NCI-H128 (cell line): ENCODE measurements around the gene PLD1.
"Not testable (repeated sequence)": the region's sequence is repeated elsewhere in the genome, so short reads cannot be mapped to it uniquely, and the experiment has no call there.

ENCODE experiments used
- DNase-seq: peaks from one replicate; lab custom pipeline; 2025; ENCODE audit not compliant: unreplicated experiment; lab: John Stamatoyannopoulos, UW

PLD1 gene

GRCh38 chr3:171703144-171703543 is 107.1 kb downstream of the PLD1 start:
- DNase-seq = no peak

GRCh38 chr3:171700653-171701052 is 109.6 kb downstream of the PLD1 start:
- DNase-seq = no peak

- no peak for DNase-seq
Measured at GRCh38 chr3:171700157-171700556, 110.1 kb downstream of the PLD1 start.

GRCh38 chr3:171699601-171700000 is 110.7 kb downstream of the PLD1 start:
- no peak for DNase-seq

DNA sequence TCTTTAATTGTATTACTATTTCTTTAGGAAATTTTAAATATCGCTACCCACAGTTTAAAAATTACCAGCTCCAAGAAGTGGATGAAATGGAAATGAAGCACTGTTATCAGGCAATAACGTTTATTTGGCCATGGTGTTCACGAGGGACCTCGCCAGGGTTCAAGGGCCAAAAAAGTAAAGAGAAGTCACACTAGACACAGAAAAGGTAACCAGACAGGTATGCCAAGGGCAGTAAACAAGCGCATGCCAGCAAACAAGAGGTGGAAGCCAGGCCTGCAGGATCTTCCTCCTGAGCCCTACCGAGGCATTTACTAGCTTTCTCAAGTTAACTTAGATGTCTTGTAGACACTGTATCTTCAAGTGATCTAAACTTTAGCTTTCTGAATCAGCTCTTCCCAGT is 113.5 kb downstream of the PLD1 start:
- no peak for DNase-seq

- no peak for DNase-seq
Measured at GRCh38 chr3:171695426-171695825, 114.9 kb downstream of the PLD1 start.

DNA sequence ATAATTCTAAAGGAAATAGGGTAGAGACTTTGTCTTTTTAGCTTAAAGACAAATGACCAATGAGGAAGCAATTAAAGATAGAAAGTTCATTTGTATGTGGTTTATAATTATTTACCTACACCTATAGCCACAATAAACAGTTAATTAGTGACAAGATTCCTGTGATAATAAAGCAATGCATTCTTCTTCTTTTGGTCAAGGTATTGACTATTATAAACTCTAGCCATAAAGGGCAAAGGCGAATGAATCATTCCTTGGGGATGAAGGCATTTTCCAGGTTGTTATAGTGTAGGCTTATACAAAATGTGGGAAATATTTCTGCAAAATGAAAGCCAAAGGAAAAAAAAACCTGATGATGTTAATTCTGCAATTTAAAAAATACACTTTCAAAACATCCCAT is 115.4 kb downstream of the PLD1 start:
- no peak for DNase-seq

- DNase-seq = not testable (repeated sequence)
Measured at GRCh38 chr3:171692551-171692950, 117.7 kb downstream of the PLD1 start.

DNA sequence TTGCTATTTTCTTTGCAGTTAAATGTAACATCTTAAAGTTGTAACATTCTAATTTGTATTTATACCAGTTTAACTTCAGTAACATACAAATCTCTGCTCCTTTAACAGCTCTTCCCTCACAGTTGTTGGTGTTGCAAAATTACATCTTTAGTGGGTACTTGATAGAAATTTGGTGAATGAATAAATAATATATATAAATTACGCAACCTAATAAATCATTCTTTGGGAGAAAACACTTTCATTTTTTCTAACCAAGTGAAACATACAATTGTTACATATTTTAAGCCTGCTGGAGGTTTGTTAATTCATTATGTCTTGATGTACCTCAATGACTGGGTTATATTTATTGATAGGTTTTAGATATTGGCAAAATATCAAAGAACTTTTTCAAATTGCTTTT is 118.8 kb downstream of the PLD1 start:
- no peak for DNase-seq

- DNase-seq = no peak
Measured at GRCh38 chr3:171690281-171690680, 120.0 kb downstream of the PLD1 start.

DNA sequence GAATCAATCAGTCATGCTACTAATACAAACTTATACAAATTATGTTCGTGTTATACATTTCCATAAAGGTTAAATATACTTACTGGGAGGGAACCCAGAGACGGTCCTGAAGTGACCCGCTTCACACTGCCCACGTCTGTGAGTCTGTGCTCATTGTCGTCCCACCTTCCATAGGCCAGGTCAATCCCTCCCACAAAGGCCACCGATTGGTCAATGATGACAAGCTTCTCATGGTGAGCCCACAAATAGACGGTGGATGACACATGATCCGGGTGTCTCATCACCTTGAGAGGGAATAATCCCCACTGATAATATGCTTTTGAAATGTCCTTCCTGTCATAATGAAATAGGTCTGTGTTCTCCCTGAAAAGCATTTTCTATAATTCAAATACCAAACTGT is 121.7 kb downstream of the PLD1 start:
- no peak for DNase-seq

GRCh38 chr3:171688002-171688401 is 122.3 kb downstream of the PLD1 start:
- DNase-seq = no peak

DNA sequence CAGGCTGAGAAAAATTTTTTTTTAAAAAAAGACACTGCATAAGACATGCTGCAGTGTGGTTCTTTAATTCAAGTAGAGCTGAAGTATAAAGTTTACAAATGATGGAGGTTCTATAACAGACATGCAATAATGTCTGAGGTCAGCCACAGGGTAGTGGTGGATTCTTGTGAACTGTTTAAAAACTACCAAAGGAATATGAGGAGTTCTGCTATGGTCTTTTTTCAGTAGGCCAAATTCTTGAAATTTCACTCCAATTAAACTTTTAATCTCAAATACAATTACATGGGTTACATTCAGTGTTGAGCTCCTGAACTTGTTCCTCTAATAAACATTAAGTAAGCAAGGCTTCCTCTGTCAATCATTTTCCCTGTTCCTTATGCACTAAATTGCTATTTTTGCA is 122.7 kb downstream of the PLD1 start:
- DNase-seq = no peak

DNA sequence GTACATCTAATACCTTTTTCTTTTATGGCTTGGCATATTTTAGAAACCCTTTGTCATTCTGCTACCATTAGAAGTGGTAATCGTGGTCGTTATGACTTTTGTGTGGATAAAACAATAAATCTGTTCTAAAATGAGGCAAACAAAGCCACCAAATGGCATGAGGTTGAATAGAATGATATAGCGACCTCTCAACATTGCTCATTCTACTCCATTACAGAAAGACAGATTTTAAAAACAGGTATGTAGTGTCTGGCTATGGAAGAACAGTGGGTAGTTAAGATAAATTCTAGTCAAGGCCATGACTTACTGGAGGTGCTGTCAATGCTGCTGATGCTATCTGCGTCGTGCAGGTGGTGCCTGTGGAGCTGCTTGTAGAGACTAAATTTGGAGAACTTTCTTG is 123.2 kb downstream of the PLD1 start:
- DNase-seq = no peak

DNA sequence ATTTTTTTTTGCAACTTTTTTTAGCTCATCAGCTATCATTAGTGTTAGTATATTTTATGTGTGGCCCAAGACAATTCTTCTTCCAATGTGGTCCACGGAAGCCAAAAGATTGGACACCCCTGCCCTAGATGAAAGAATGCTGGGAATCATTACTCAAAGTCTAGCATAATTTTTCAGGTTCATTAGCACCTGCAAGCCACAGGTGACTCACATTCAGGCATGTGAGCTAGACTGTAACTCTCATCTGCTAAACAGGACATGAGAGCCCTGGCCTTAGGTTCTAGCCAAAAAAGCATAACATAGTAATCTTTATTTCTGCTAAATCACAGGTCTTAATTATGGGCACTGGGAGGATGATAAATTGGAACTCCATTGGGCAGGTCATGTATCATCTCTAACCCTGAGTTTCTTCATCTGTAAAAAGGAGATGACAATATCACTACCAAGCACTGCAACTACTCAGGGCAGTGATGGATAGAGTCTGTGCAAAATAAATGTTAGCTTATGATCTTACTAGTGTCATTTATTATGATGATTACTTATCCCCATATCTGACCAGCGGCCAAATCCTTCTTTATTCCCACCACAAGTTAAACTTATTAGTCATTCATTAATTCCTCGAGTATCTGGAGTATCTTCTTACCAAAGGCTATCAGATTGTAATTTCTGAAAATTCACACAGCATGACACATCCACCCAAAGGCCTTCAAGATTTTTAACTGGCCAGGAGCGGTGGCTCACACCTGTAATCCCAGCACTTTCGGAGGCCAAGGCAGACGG is 125.0 kb downstream of the PLD1 start:
- DNase-seq = no peak

GRCh38 chr3:171684221-171684620 is 126.1 kb downstream of the PLD1 start:
- no peak for DNase-seq

DNA sequence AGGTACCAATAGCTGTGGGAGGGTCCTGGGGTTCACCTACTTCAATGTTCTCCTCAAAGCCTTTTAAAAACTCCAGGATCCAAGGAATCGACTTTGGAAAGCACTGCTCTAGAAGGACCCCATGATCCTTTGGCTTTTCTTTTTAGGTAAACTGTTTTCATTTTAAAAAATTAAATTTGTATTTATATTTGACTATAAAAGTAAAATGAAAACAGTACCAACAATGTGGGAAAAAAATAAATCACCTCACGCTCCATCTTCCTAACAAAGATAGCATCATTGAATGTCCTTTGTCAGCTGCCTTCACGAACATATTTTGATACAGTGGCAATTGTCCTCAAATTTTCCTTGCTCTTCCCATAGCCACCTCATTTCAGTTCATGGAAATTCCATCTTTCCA is 127.5 kb downstream of the PLD1 start:
- DNase-seq = no peak

DNA sequence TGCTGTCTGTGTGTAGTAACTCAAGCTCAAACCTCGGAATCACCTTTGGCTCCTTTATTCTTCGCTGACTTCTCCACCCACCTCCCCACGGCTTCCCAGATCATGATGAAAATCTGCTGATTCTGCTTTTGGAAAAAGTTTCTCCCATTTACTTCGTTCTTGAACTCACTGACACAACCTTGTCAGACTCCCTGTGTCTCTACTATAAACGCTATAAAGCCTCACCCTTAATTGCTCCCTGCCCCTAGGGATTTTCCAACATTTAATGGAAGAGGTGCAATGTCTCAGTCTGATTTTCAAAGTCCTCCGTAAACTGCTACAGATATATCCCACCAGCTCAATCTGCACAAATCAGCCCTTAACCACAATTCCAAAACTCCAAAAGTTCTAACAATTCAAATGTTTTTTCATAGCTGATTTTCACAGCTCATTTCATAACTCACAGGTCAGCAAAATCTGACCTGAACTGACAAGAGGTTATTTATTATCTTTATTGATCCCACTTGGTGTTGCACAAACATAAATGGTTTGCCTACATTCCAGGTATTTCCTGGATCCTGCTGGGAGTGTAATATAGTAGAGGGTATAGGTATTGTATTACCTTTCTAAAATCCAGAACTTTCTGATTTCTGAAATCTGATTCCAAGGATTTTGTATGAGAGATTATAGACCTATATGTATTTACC is 129.4 kb downstream of the PLD1 start:
- no peak for DNase-seq

- DNase-seq = no peak
Measured at GRCh38 chr3:171678971-171679492, 131.3 kb downstream of the PLD1 start.

DNA sequence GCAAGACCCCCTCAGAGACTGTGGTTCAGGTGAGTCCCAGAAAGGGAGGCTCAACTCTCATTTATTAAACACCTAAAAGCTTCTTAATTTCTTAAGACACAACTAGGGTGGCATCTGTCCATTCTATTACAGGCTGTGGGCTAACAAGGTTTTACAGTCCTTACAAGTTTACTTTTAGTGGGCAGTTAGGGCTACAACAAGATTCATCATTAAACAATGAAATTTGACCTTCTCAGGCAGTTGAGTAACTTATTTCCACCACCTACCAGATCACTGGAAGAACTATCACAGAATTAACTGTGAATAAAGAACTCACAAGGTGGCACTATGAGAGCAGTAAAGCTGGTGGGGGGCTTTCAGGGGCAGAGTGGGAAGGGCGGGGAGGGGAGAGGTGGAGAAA is 132.6 kb downstream of the PLD1 start:
- no peak for DNase-seq

DNA sequence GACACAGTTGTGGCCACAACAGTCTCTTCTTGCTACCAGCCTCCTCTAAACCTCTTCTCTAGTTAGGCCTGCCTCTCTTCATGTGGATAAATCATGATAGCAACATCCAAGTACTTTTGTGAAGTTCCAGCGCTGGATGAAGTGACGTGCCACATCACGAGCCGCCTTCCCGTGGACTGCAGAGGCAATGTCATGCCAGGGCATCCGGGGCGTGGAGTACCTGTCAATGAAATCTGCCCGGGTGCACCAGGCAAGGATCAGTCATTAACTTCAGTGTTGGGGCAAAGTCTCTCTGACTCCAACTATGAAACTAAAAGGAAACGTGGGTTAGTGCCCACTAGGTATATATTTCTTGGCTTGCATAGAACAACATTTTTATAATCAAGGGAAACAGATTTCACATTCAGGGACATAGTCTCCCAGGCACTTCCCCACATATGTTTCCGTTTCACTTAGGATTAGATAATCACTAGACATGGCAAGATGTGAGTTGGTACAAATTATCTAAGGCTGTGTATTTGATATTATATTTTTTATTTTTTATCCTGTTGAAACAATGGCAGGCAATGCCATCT is 133.6 kb downstream of the PLD1 start:
- no peak for DNase-seq

DNA sequence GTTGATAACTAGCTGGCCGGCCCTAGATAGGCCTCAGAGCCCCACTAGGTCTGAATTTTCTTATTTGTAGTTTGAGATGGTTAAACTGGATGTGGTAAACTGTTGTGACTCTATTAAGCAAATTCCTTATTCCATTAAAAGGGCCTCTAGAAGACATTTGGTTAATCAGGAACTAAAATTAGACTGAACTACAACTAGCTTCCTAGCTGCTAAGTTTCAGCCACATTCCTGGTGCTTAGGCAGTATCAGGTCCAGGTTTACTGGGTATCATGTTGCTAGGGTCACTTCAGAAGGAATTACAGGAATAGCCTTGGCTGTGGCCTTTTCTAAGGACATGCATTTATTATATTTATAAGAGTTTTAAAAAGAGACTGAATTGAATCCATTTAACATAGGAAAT is 136.3 kb downstream of the PLD1 start:
- no peak for DNase-seq
